Measurements from ENCODE around the gene ADGRV1. TPM values are rescaled to one million over a fixed set of nuclear protein-coding genes. Genes with fewer than 3 reads are reported as not detected.
"Not testable (repeated sequence)": the region's sequence is repeated elsewhere in the genome, so short reads cannot be mapped to it uniquely, and the experiment has no call there.

Gene ADGRV1
- total and polyA plus RNA-seq, 2 donors (not counting 3 experiments of a cell fraction or from before 2014, with no cell fraction given): 0.11 to 0.55 TPM

- H3K9ac ChIP-seq (replicated peaks; ENCODE audit: extremely low read depth, insufficient read depth, low read length); H3K4me3 ChIP-seq (replicated peaks in 1 of 3; ENCODE audit: insufficient read depth in 1 of 3, low read depth in 1 of 3, low read length in 3 of 3); H2AFZ ChIP-seq (ENCODE audit: low read depth, low read length); H3K4me2 ChIP-seq (ENCODE audit: insufficient read depth, low read length); H3K9me1 ChIP-seq (replicated peaks; ENCODE audit: control insufficient read depth, extremely low read depth, insufficient read depth, low read length); H3K4me1 ChIP-seq (ENCODE audit: control insufficient read depth, extremely low read depth, insufficient read depth, low read length); FAIRE-seq; POLR2A ChIA-PET; H3K79me2 ChIP-seq (ENCODE audit: control insufficient read depth, insufficient read depth, low read length); H3K36me3 ChIP-seq (ENCODE audit: control insufficient read depth in 2 of 2, extremely low read depth in 1 of 2, insufficient read depth in 2 of 2, low read length in 2 of 2); DNase-seq (ENCODE audit: low read depth, low spot score); H3K27ac ChIP-seq (ENCODE audit: insufficient read depth, low read depth, low read length); H4K20me1 ChIP-seq (replicated peaks; ENCODE audit: control insufficient read depth, extremely low read depth, insufficient read depth, low read length); intact Hi-C loops (cut with micrococcal nuclease); H3K9me3 ChIP-seq (replicated peaks; ENCODE audit: control insufficient read depth, insufficient read depth, low read length); H3K27me3 ChIP-seq (ENCODE audit: control insufficient read depth in 2 of 2, insufficient read depth in 2 of 2, low read length in 2 of 2); dilution Hi-C loops (cut with MboI; ENCODE audit: extremely low pct_ligation_motif_present, low sequenced_read_pairs); BruUV-seq (replicated peaks): not testable (repeated sequence)
- CTCF ChIA-PET: interaction anchor here (2.7 to 6.5 kb wide), 2 partner anchors 16 to 617 kb away, joined by 12 to 231 read pairs; no protein-coding TSS in a partner anchor
Measured at GRCh38 chr5:90800515-90800914, 241.9 kb downstream of the ADGRV1 start.

GRCh38 chr5:90802474-90803317 lies 244.1 kb downstream of the ADGRV1 start:
- ChIA-PET CTCF (interaction anchor here (0.5 to 6.5 kb wide), 42 partner anchors 9 to 1121 kb away, joined by 3 to 231 read pairs (median 4); partner anchors contain the start of gene ARRDC3), POLR2A (interaction anchor here (0.6 kb wide), 1 partner anchor 756 kb away, joined by 4 read pairs; no protein-coding TSS in a partner anchor)
- H3K4me3 ChIP-seq (replicated peaks in 1 of 3; ENCODE audit: insufficient read depth in 1 of 3, low read depth in 1 of 3, low read length in 3 of 3): no peak overlapping the region
- H3K9me1 ChIP-seq (replicated peaks; ENCODE audit: control insufficient read depth, extremely low read depth, insufficient read depth, low read length): no peaks in the 10 kb centered on the region
- H3K4me2 ChIP-seq (ENCODE audit: insufficient read depth, low read length): no peak overlapping the region
- no peaks in the 10 kb centered on the region for H3K9me3 ChIP-seq (replicated peaks; ENCODE audit: control insufficient read depth, insufficient read depth, low read length)
- peak; percentile 66 to 71 for TF ChIP-seq CTCF (IDR thresholded peaks at IDR 0.05; ENCODE audit: extremely low read depth in 1 of 2, insufficient read depth in 1 of 2, low read depth in 1 of 2, low read length in 2 of 2)
- TF ChIP-seq JUN (IDR thresholded peaks at IDR 0.05; ENCODE audit: borderline replicate concordance, insufficient read depth, insufficient read length, low read depth): no peak
- no TSS peak for BruUV-seq (replicated peaks)
- H3K27me3 ChIP-seq (ENCODE audit: control insufficient read depth in 2 of 2, insufficient read depth in 2 of 2, low read length in 2 of 2): peaks cover 0 to 4% of the 10 kb centered on the region in 2 experiments
- no peak overlapping the region for H3K27ac ChIP-seq (ENCODE audit: insufficient read depth, low read depth, low read length)
- no peak overlapping the region for H2AFZ ChIP-seq (ENCODE audit: low read depth, low read length)
- H4K20me1 ChIP-seq (replicated peaks; ENCODE audit: control insufficient read depth, extremely low read depth, insufficient read depth, low read length): no peaks in the 10 kb centered on the region
- intact Hi-C loops (cut with micrococcal nuclease) (loop anchor here (1.0 kb wide), 1 partner anchor 617 kb away; no protein-coding TSS in a partner anchor), dilution Hi-C loops (cut with MboI; ENCODE audit: extremely low pct_ligation_motif_present, low sequenced_read_pairs) (no loop called here)
- H3K9ac ChIP-seq (replicated peaks; ENCODE audit: extremely low read depth, insufficient read depth, low read length): no peak overlapping the region
- H3K79me2 ChIP-seq (ENCODE audit: control insufficient read depth, insufficient read depth, low read length): no peaks in the 10 kb centered on the region
- H3K36me3 ChIP-seq (ENCODE audit: control insufficient read depth in 2 of 2, extremely low read depth in 1 of 2, insufficient read depth in 2 of 2, low read length in 2 of 2): no peaks in the 10 kb centered on the region
- FAIRE-seq: peak; percentile 57
- peak; percentile 55 for DNase-seq (ENCODE audit: low read depth, low spot score)
- no peaks in the 10 kb centered on the region for H3K4me1 ChIP-seq (ENCODE audit: control insufficient read depth, extremely low read depth, insufficient read depth, low read length)
